Prostate gland (tissue), 2 donors: ENCODE data around the gene SCIN.

Source experiments
- POLR2A ChIP-seq: fragments of 450-650 bp; IDR thresholded peaks from one replicate; pipeline ENCODE4 v1.6.1; 2016; ENCODE audit warnings: antibody characterized with exemption, mild to moderate bottlenecking
- TF ChIP-seq, protein P1 (sequence below), 4 experiments: fragments of 200-600 bp in 2 of 4; fragments of 450-650 bp in 2 of 4; sonication (generic) in 2 of 4; IDR thresholded peaks; 1 replicate in 3 of 4; 2 replicates in 1 of 4; pipeline ENCODE4 v1.5.1; 2016 to 2019; ENCODE audit warnings: antibody characterized with exemption in 4 of 4, mild to moderate bottlenecking in 2 of 4, moderate library complexity in 2 of 4

DNA sequence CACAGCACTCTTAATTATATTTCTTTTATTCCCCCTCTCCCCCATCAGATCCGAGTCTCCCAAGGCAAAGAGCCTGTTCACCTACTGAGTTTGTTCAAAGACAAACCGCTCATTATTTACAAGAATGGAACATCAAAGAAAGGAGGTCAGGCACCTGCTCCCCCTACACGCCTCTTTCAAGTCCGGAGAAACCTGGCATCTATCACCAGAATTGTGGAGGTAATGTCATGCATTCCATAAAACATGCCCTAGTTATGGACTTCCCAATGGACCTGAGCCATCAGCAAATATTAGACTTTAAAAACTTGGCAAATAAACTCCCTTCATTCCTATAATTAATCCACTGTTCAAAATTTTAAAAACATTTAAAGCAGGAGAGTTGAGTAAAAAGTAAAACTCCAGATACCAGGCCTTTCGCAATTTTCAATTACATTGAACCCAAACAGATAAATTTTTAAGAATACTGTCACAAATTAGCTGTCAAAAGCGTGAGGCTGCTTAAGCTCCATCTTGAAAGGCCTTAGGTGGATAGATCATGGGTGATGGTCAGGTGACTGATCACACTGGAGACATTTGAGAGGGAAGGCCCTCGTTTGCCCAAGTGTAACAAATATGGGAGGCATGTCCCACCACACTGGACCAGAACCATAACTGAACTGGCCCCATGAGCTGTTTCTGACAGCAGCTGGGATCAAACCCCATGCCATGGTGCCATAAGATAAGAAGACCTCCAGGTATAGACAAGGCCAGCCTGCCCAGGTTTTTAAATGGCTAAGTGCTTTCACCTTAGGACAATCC is 70.0 kb downstream of the SCIN start:
- TF ChIP-seq, protein P1, sequence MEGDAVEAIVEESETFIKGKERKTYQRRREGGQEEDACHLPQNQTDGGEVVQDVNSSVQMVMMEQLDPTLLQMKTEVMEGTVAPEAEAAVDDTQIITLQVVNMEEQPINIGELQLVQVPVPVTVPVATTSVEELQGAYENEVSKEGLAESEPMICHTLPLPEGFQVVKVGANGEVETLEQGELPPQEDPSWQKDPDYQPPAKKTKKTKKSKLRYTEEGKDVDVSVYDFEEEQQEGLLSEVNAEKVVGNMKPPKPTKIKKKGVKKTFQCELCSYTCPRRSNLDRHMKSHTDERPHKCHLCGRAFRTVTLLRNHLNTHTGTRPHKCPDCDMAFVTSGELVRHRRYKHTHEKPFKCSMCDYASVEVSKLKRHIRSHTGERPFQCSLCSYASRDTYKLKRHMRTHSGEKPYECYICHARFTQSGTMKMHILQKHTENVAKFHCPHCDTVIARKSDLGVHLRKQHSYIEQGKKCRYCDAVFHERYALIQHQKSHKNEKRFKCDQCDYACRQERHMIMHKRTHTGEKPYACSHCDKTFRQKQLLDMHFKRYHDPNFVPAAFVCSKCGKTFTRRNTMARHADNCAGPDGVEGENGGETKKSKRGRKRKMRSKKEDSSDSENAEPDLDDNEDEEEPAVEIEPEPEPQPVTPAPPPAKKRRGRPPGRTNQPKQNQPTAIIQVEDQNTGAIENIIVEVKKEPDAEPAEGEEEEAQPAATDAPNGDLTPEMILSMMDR (IDR thresholded peaks at IDR 0.05), result no peak
- no peak for TF ChIP-seq POLR2A
